ENCODE data around the gene IL1RN. TPM values are rescaled to one million over a fixed set of nuclear protein-coding genes. Genes with fewer than 3 reads are reported as not detected.

The IL1RN gene
- total RNA-seq, 1 donor from 2014 or later, result not detected

GRCh38 chr2:113112441-113112840 is 15.0 kb upstream of the IL1RN start:
- no peaks in the 10 kb centered on the region for H3K36me3 Mint-ChIP-seq (ENCODE audit: low read depth)
- DNase-seq (ENCODE audit: low read depth, low spot score), result no peak
- TF ChIP-seq CTCF (conservative IDR thresholded peaks at IDR 0.05), result no peak
- no peak overlapping the region for H3K4me3 Mint-ChIP-seq
- H3K27me3 Mint-ChIP-seq (ENCODE audit: low read depth), result peaks cover 19% of the 10 kb centered on the region
- no peaks in the 10 kb centered on the region for H3K4me1 Mint-ChIP-seq
- H3K9me3 Mint-ChIP-seq, result no peaks in the 10 kb centered on the region
- no peak overlapping the region for H3K27ac Mint-ChIP-seq (ENCODE audit: unreplicated experiment)

GRCh38 chr2:113112871-113113270 is 14.5 kb upstream of the IL1RN start:
- Mint-ChIP-seq H3K4me3 (no peak overlapping the region), H3K36me3 (ENCODE audit: low read depth) (no peaks in the 10 kb centered on the region), H3K27me3 (ENCODE audit: low read depth) (peaks cover 19% of the 10 kb centered on the region), H3K4me1 (no peaks in the 10 kb centered on the region), H3K27ac (ENCODE audit: unreplicated experiment) (no peak overlapping the region), H3K9me3 (no peaks in the 10 kb centered on the region)
- TF ChIP-seq CTCF (conservative IDR thresholded peaks at IDR 0.05), result no peak
- no peak for DNase-seq (ENCODE audit: low read depth, low spot score)

- Mint-ChIP-seq H3K4me1 (no peaks in the 10 kb centered on the region), H3K9me3 (no peaks in the 10 kb centered on the region), H3K27me3 (ENCODE audit: low read depth) (peaks cover 16% of the 10 kb centered on the region), H3K27ac (ENCODE audit: unreplicated experiment) (no peak overlapping the region), H3K4me3 (no peak overlapping the region), H3K36me3 (ENCODE audit: low read depth) (no peaks in the 10 kb centered on the region)
- no peak for TF ChIP-seq CTCF (conservative IDR thresholded peaks at IDR 0.05)
- no peak for DNase-seq (ENCODE audit: low read depth, low spot score)
Measured at GRCh38 chr2:113113807-113114206, 13.6 kb upstream of the IL1RN start.

GRCh38 chr2:113114224-113114945 is 13.0 kb upstream of the IL1RN start:
- Mint-ChIP-seq H3K27me3 (ENCODE audit: low read depth) (peaks cover 15% of the 10 kb centered on the region), H3K4me1 (no peaks in the 10 kb centered on the region), H3K27ac (ENCODE audit: unreplicated experiment) (no peak overlapping the region), H3K4me3 (no peak overlapping the region), H3K9me3 (no peaks in the 10 kb centered on the region), H3K36me3 (ENCODE audit: low read depth) (no peaks in the 10 kb centered on the region)
- TF ChIP-seq CTCF (conservative IDR thresholded peaks at IDR 0.05), result no peak
- no peak for DNase-seq (ENCODE audit: low read depth, low spot score)

GRCh38 chr2:113114996-113115395 is 12.4 kb upstream of the IL1RN start:
- no peak overlapping the region for H3K4me3 Mint-ChIP-seq
- H3K4me1 Mint-ChIP-seq, result no peaks in the 10 kb centered on the region
- no peak overlapping the region for H3K27ac Mint-ChIP-seq (ENCODE audit: unreplicated experiment)
- no peaks in the 10 kb centered on the region for H3K36me3 Mint-ChIP-seq (ENCODE audit: low read depth)
- DNase-seq (ENCODE audit: low read depth, low spot score), result no peak
- no peaks in the 10 kb centered on the region for H3K9me3 Mint-ChIP-seq
- no peak for TF ChIP-seq CTCF (conservative IDR thresholded peaks at IDR 0.05)
- peaks cover 15% of the 10 kb centered on the region for H3K27me3 Mint-ChIP-seq (ENCODE audit: low read depth)
